ENCODE measurements around the gene HS3ST4.

DNA sequence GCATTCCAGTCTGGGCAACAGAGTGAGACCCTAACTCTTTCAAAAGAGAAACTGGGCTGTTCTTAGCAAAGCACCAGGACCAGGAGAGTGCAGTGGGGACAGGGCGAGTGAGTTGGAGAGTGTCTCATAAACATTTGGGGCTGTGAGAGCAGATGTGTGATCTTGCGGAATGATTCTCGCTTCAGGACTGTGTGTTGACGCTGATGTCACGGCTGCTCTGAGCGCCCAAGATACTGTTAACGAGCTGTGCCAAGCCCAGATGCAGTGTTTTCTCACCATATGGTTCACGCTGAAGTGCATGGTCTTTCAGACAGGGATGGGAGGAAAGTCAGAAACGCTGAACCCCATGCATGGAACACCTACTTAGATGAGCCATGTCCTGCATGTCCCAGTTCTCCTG lies 438.2 kb downstream of the HS3ST4 start:
- TF ChIP-seq SAP30 (IDR thresholded peaks at IDR 0.05; ENCODE audit: insufficient read depth, insufficient replicate concordance, low read length) (no peak), POLR2A (IDR thresholded peaks at IDR 0.05; ENCODE audit: control extremely low read depth in 1 of 2, low read depth in 2 of 2, low read length in 2 of 2) (no peak), POLR2AphosphoS5 (IDR thresholded peaks at IDR 0.05; ENCODE audit: low read depth, low read length) (no peak), TAF1 (IDR thresholded peaks at IDR 0.05; ENCODE audit: low read depth, low read length) (no peak), HDAC2 (IDR thresholded peaks at IDR 0.05; ENCODE audit: borderline replicate concordance in 1 of 2, low read depth in 2 of 2, low read length in 2 of 2) (no peak)
- TF ChIP-seq, protein P1, sequence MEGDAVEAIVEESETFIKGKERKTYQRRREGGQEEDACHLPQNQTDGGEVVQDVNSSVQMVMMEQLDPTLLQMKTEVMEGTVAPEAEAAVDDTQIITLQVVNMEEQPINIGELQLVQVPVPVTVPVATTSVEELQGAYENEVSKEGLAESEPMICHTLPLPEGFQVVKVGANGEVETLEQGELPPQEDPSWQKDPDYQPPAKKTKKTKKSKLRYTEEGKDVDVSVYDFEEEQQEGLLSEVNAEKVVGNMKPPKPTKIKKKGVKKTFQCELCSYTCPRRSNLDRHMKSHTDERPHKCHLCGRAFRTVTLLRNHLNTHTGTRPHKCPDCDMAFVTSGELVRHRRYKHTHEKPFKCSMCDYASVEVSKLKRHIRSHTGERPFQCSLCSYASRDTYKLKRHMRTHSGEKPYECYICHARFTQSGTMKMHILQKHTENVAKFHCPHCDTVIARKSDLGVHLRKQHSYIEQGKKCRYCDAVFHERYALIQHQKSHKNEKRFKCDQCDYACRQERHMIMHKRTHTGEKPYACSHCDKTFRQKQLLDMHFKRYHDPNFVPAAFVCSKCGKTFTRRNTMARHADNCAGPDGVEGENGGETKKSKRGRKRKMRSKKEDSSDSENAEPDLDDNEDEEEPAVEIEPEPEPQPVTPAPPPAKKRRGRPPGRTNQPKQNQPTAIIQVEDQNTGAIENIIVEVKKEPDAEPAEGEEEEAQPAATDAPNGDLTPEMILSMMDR (IDR thresholded peaks at IDR 0.05; ENCODE audit: control extremely low read depth in 1 of 3, insufficient read depth in 1 of 3, low read depth in 1 of 3, low read length in 3 of 3): no peak
- TF ChIP-seq, protein P2, sequence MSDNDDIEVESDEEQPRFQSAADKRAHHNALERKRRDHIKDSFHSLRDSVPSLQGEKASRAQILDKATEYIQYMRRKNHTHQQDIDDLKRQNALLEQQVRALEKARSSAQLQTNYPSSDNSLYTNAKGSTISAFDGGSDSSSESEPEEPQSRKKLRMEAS (IDR thresholded peaks at IDR 0.05): no peak
